HG02973 (cell line): ENCODE data around the gene ARHGAP22.

Experiments
- ATAC-seq: cut with Tn5 transposase; IDR thresholded peaks from one replicate; pipeline ENCODE4 v1.9.1; 2021; ENCODE audit warnings: moderate library complexity; ENCODE audit not compliant: unreplicated experiment

ARHGAP22 gene

GRCh38 chr10:48554656-48555055 is 50.2 kb downstream of the ARHGAP22 start:
- no peak for ATAC-seq

DNA sequence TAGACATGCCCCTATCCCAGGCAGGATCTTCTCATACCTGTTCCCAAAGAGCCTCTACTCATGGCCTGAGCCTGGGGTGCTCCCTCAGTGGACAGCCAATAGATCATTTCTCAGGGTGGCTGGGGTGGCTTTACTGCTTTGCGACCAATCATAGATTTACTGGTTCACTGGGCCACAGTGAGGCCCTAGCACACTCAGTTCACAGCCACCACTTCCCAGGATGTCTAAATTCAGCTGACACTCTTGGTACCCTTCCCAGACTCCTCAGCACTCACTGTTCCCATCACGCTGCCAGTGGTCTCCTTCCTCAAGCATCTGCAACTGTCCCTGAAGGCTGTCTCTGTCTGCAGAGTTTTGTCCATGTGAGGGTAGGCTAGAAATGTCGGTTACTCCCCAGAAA is 50.6 kb downstream of the ARHGAP22 start:
- ATAC-seq, result no peak

- ATAC-seq, result no peak
Observed at GRCh38 chr10:48552946-48553564, 51.8 kb downstream of the ARHGAP22 start.

GRCh38 chr10:48551861-48552591 is 52.8 kb downstream of the ARHGAP22 start:
- ATAC-seq, result no peak

DNA sequence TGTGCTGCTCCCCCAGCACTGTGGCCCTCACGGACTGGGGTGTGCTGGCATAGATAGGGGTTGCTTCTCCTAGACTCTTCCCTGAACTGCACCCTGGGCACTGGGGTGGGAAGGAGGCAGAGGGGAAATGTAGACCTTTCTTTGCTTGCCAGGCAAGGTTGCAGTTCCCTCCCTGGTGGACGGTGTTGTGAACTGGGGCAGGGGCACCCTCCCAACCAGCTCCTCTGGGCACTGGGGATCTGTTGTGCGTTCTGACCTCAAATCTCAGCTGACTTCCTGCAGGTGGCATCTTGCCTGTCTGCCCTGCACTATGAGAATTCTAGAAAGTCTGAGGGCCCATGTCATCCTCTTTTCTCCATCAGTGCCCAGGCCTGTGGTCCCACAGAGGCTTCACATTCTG is 53.9 kb downstream of the ARHGAP22 start:
- ATAC-seq, result no peak

- no peak for ATAC-seq
Observed at GRCh38 chr10:48550071-48550691, 54.7 kb downstream of the ARHGAP22 start.

DNA sequence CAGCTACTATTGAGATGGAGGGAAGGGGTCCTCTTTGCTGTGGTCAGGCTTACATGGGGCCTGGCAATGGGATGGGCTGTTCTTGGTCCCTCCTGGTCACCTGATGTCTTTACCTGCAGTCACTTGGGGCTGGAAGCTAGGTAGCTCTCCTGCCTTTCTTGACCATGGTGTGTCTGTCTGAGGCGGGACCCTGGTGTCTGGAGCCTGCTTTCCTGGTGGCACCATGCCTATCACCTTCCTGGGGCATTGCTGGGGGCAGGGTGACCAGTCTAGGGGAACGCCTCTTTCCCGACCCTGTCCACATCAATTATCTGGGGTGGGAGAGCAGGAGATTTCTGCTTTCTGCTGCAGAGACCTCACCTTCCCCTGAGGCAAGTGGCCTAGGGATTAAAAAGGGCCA is 55.6 kb downstream of the ARHGAP22 start:
- ATAC-seq, result no peak

DNA sequence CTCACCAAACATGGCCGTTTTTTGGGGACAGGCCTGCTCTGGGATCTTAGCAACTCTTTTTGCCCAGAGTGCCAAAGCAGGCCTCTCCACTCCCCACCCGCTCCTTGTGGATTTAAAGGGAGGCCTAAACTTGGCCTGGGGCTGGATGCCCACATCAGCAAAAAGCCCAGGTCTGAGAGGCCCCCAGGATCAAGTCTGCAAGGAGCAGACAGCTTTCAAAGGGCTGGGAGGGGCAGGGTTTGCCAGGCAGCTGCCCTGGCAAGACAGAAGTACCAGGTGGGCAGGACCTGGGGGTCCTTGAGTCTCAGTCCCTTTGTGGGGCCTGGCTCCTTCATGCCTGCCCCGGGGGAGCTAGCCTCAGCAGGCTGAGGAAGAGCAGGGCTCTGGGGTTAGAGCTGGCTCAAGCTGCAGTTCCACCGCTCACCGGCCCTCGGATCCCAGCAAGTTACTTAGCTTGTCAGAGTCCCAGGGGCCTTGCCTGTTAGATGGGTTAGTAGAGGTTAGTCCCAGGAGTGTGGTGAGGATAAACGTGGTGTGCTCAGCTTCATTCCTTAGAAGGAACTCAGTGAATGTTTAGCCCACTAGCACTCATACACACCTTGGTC is 56.2 kb downstream of the ARHGAP22 start:
- no peak for ATAC-seq

GRCh38 chr10:48547981-48548380 is 56.9 kb downstream of the ARHGAP22 start:
- no peak for ATAC-seq

DNA sequence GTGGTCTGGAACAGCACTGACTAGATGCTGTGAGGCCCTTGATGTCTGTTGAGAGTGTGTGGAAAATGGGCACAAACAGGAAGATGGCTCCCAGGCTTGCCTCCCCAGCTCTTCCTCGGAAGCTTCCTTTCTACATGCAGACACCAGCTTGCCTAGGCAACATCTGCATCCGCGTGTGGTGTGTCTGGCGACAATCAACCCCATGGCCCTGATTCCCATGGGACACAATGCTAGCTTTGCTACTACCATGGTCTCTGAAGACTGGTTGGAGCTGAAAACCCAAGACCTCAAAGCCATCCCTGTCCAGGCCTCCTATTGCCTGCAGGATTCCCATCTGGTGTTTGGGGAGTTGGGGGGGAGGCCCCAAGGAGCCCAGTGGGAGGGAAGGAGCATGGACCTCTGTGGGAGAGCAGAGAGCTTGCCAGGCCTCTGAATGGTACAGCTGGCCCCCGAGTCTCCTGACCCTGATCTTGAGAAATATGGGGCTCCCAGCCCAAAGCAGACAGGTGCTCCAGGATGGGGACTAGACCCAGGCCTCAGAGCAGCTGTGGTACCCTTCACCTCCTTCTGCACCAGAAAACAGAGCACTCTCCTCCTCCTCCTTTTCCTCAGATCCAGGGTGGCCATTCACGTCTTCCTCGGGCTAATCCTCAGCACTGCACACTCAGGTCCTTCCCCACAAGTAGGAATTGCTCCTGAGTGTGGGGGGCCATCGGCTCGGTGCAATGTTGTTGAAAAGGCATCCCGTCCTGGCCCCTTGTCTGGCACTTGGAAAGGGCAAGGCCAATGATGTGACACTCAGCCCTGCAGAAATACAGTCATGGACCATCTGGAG is 57.6 kb downstream of the ARHGAP22 start:
- no peak for ATAC-seq

GRCh38 chr10:48545462-48546145 is 59.3 kb downstream of the ARHGAP22 start:
- no peak for ATAC-seq

DNA sequence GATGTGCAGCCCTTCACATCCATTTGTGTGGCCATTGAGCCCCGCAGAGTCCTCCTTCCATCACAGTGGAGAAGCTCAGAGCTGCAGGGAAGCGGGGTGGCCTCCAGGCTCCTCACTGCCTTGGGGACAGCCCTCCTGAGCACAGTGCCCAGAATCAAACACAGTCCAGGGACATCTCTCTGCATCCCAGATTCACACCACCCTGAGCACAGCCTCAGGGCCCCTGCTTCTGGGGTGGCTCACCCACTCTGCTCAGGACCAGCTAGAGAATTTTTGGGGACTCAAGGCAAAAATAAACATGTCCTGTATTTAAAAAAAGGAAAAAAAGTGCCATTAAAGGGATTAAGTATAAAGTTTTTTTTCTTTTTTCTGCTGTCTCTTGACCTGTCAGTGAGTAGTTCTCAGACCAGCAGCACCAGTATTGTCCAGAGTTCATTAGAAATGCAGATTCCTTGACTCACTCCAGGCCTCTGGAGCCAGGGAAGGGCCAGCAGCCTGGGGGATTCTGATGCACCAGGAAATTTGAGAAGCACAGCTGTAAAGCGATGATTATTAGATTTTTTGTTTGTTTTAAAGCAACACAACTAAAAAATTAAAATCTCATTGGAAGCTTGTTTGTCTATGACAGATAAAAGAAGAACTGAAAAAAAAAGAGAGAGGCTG is 61.6 kb downstream of the ARHGAP22 start:
- ATAC-seq, result no peak

DNA sequence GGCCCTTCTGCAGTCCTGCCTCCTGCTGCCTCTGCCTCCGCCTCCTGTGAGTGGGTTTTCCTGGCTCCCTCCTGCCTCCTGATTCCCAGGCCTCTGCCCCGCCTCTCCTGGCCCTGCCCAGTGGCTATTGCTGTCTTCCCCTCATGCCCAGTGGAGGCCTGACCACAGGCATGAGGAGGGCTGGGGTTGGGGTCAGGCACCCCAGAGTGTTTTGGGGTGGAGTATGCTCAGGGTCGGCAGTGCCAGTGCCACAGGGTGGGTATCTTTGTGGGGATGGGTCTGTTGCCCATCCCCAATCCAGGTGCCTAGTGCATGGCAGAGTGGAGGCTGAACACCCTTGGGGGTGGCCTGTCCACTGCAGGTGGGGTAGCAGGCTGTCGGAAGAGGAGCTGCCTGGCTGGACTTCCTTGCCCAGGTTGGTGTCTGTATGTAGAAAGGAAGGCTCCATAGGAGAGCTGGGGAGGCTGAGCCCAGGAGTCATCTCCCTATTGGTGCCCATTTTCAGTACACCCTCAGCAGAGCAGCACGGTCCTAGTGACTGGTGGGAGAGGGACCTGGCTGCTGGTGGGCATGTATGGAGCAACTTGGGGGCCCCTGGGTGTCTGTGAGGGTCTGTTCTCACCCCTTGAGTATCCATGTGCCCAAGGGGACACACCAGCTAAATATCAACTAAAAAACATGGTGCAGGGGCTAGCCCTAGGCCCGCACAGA is 62.2 kb downstream of the ARHGAP22 start:
- ATAC-seq, result no peak

GRCh38 chr10:48541144-48541795 is 63.6 kb downstream of the ARHGAP22 start:
- no peak for ATAC-seq

- ATAC-seq, result no peak
Observed at GRCh38 chr10:48538611-48539010, 66.3 kb downstream of the ARHGAP22 start.

GRCh38 chr10:48536916-48537890 is 67.7 kb downstream of the ARHGAP22 start:
- ATAC-seq, result no peak

- ATAC-seq, result no peak
Observed at GRCh38 chr10:48536156-48536500, 68.7 kb downstream of the ARHGAP22 start.
